GM19372 (cell line): ENCODE measurements around the gene BLNK.

Experiments used
- ATAC-seq: cut with Tn5 transposase; IDR thresholded peaks from one replicate; pipeline ENCODE4 v1.9.1; 2021; ENCODE audit warnings: mild to moderate bottlenecking, low read depth, moderate library complexity; ENCODE audit not compliant: unreplicated experiment

The BLNK gene

GRCh38 chr10:96289218-96289910 is 18.0 kb upstream of the BLNK start:
- ATAC-seq: no peak

GRCh38 chr10:96288151-96288621 is 16.8 kb upstream of the BLNK start:
- ATAC-seq: peak; percentile 54

GRCh38 chr10:96287392-96288105 is 16.2 kb upstream of the BLNK start:
- peak; percentile 61 for ATAC-seq

- ATAC-seq: no peak
These were observed 14.0 kb upstream of the BLNK start for GRCh38 chr10:96285331-96285752.

- no peak for ATAC-seq
These were observed 12.4 kb upstream of the BLNK start for GRCh38 chr10:96283756-96284155.

GRCh38 chr10:96283351-96283750 is 12.0 kb upstream of the BLNK start:
- ATAC-seq: no peak

GRCh38 chr10:96281444-96282029 is 10.2 kb upstream of the BLNK start:
- ATAC-seq: no peak

GRCh38 chr10:96280859-96281258 is 9.5 kb upstream of the BLNK start:
- ATAC-seq: no peak

- no peak for ATAC-seq
These were observed 7.8 kb upstream of the BLNK start for GRCh38 chr10:96279191-96279641.

- no peak for ATAC-seq
These were observed 5.5 kb upstream of the BLNK start for GRCh38 chr10:96276831-96277230.

- ATAC-seq: no peak
These were observed 5.1 kb upstream of the BLNK start for GRCh38 chr10:96276426-96276825.

GRCh38 chr10:96275685-96276418 is 4.5 kb upstream of the BLNK start:
- no peak for ATAC-seq

- ATAC-seq: no peak
These were observed 1.2 kb upstream of the BLNK start for GRCh38 chr10:96272316-96273280.

GRCh38 chr10:96270571-96270970 is 798 bp downstream of the BLNK start:
- ATAC-seq: no peak

- ATAC-seq: no peak
These were observed 1.7 kb downstream of the BLNK start for GRCh38 chr10:96269438-96270300.

GRCh38 chr10:96268341-96268909 is 2.9 kb downstream of the BLNK start:
- no peak for ATAC-seq

- no peak for ATAC-seq
These were observed 4.1 kb downstream of the BLNK start for GRCh38 chr10:96267234-96267705.

GRCh38 chr10:96266118-96266770 is 5.1 kb downstream of the BLNK start:
- no peak for ATAC-seq
